LNCAP (cell line): ENCODE data around the gene GALNT2.

Experiments used
- TF ChIP-seq, protein P1 (sequence below): fragments of 450-650 bp; IDR thresholded peaks from 2 replicates; pipeline ENCODE4 v1.5.1; 2017; ENCODE audit warnings: mild to moderate bottlenecking

Gene GALNT2

DNA sequence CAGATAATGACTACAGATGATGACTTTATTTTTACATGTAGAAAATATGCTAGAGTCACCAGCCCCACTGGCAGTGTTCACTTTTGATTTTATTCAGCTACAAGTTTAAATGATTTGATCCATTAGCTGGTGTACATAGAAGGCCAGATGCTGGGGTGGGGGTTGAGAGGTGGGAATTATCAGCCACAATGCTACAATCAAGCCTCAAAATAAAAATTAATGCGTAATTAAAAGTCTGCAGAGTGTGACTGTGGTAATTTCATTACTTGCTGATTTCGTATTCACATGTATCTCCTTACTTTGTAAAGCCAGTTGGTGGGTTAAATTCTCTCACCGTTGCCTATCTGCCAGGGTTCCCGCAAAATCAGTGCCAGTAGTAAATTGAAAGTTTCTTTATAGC lies 109.3 kb downstream of the GALNT2 start:
- TF ChIP-seq, protein P1, sequence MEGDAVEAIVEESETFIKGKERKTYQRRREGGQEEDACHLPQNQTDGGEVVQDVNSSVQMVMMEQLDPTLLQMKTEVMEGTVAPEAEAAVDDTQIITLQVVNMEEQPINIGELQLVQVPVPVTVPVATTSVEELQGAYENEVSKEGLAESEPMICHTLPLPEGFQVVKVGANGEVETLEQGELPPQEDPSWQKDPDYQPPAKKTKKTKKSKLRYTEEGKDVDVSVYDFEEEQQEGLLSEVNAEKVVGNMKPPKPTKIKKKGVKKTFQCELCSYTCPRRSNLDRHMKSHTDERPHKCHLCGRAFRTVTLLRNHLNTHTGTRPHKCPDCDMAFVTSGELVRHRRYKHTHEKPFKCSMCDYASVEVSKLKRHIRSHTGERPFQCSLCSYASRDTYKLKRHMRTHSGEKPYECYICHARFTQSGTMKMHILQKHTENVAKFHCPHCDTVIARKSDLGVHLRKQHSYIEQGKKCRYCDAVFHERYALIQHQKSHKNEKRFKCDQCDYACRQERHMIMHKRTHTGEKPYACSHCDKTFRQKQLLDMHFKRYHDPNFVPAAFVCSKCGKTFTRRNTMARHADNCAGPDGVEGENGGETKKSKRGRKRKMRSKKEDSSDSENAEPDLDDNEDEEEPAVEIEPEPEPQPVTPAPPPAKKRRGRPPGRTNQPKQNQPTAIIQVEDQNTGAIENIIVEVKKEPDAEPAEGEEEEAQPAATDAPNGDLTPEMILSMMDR: no peak

DNA sequence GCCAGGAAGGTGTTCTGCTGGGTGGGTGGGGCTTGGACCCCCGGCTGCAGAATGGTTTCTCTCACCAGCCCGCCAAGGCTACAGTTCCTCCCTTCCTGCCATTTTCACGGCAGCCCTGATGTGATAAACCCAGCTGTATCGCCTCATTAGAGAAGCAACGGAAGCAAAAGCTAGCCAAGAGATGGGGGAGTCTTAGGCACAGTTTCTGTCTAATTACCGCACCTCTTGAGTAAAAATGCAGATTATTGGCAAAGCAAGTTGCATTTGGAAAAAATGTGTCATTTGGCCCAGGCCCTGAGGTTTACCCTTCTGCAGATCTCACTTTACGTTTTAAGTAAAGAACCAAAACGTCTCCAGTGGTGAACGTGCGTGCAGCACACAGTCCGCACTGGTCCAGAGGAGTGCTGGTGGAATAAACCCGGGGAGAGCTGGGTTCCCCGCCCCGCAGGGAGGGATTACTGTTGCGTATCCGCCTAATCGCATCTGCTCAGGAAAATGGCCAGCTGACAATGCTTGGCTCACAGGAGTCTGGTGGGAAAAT lies 109.9 kb downstream of the GALNT2 start:
- TF ChIP-seq, protein P1: no peak

DNA sequence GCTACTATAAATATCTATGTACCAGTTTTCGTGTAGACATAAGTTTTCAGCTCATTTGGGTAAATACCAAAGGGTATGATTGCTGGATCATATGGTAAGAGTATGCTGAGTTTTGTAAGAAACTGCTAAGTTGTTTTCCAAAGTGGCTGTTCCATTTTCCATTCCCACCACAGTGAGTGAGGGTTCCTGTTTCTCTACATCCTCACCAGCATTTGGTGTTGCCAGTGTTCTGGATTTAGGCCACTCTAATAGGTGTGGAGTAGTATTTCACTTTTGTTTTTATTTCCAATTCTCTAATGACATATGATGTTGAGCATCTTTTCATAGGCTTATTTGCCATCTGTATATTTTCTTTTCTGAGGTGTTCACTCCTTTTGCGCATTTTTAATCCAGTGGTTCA lies 112.2 kb downstream of the GALNT2 start:
- TF ChIP-seq, protein P1: no peak

DNA sequence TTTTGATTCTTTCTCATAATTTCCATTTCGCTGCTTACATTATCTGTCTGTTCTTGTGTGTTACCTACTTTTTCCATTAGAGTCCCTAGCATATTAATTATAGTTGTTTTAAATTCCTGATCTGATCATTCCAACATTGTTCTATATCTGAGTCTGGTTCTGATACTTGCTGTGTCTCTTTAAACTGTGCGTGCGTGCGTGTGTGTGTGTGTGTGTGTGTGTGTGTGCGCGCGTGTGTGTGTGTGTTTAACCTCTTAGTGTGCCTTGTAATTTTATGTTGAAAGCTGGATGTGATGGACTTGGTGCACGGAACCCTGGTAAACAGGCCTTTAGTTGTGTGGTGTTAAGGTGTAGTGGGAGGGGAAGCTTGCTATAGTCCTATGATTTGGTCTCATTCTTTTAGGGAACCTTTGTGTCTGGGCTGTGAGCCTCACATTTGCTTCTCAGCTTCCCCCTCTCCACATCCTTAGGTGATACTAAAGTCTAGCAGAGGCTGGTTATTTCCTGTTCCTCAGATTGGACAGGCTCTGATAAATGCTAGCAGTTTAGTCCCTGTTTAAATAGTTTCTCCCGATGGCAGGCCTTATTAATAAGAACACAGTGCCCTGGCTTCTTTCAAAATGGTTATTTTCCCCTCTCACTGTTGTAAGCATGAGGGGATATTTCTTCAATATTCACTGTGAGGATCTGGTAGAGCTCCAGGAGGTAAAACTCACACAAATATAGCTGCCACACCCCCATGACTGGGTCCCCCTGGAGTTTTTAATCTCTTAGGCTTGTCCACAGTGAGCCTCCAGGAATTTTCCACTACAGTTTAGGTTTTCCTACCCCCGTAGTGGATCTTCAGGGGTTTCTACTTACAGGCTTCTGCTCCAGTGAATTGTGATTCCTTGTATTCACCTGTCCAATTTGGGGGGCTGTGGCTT lies 118.3 kb downstream of the GALNT2 start:
- TF ChIP-seq, protein P1: no peak

DNA sequence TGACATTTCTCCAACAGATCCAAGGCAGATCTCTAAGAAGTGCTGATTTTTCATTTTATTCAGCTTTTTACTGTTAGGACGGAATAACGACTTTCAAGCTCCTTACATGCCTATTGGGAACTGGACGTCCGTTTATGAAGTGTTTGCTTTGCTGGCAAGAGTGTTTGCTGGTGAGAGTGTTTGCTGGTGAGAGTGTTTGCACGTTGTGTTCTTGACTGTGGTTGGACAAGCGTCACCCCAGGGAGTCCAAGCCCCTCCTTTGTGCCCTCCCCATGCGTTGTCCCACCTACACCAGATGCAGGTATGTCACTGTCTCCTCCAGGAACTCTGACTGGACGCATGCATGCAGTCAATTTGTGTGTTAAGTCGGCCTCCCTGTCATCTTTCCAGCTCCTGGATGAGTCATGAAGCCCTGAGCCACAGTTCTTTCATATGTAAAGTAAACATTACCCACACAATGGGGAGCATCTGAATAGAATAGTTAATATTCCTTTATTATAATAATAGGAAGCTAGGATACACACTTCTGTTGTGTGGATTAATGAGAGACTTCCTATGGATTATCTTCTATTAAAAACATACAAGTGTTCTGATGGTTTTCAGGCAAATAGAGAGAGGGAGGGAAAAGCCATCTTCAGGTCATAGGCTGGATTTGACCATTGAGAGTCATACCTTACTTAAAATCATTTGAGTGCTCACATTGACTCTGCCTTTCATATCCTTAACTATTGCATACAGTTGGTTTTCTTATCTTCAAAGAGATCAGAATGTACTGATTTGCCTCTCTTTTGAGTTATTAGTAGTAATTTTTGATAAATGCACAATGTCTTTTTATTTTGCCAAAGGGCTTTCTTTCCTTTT lies 119.2 kb downstream of the GALNT2 start:
- TF ChIP-seq, protein P1: no peak

DNA sequence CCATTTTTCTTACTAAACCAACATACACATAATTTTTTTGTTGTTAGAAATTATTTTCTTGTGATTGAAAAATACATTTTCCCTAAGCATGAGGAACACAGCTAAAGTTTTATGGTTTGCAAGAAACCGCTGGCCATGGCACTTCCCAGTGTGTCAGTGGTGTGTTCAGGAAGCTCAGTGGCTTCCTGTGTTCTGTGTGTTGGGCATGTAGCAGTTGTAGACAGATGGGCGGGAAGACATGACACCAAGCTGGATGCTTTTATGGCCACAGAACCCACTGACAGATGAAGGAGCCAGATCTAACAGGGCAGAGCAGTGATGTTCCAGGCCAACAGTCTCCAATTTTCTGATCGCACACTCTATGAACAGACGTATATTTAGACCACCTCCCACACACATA lies 119.8 kb downstream of the GALNT2 start:
- TF ChIP-seq, protein P1: no peak

DNA sequence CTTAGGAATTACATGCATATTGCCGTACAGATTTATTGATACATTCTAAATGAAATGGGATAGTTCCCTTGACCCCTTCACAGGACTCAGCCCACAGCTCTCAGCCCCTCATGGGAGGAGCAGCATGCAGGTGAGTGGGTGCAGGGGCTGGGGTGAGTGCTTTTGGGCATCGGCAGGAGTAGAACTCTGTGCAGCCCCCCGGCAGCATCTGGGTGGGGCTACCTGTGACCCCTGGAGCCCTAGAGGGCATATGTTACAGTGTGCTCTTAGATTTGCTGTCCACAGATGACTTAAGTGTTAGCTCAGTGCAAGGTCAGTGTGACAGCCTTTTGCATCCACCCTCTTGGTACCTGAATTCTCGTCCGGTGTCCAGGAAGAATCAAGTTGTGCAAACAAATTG lies 120.3 kb downstream of the GALNT2 start:
- TF ChIP-seq, protein P1: no peak
